ENCODE measurements around the gene CFHR3. TPM values are rescaled to one million over a fixed set of nuclear protein-coding genes. Genes with fewer than 3 reads are reported as not detected.

The CFHR3 gene
- polyA plus RNA-seq, 3 donors: not detected

- 50% methylated on average over 1 of the region's 2 CpGs for WGBS (ENCODE audit: insufficient coverage)
- no peaks in the 10 kb centered on the region for H3K27me3 ChIP-seq (ENCODE audit: control insufficient read depth in 2 of 2, insufficient read depth in 2 of 2, low read length in 2 of 2)
- H3K4me3 Mint-ChIP-seq: no peak overlapping the region
These were observed 465 bp upstream of the CFHR3 start for GRCh38 chr1:196774175-196774574.

DNA sequence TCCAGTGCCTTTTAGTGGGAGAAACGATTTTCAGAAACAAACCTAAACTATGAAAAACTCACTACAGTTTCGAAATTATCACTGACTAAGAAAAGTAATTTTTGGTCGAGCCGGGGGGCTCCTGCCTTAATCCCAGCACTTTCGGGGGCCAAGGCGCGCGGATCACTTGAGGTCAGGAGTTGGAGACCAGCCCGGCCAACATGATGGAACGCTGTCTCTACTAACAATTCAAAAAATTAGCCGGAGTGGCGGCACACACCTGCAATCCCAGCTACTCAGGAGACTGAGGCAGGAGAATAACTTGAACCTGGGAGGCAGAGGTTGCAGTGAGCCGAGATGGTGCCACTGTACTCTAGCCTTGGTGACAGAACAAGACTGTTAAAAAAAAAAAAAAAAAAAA lies 3.0 kb downstream of the CFHR3 start:
- Mint-ChIP-seq H3K4me3 (no peak overlapping the region), H3K36me3 (no peaks in the 10 kb centered on the region), H3K9me3 (peaks cover 0 to 12% (median 0%) of the 10 kb centered on the region in 7 donors), H3K27me3 (ENCODE audit: low read depth in 3 of 3) (no peaks in the 10 kb centered on the region), H3K27ac (no peak overlapping the region), H3K4me1 (no peaks in the 10 kb centered on the region)
- H3K9me3 ChIP-seq (replicated peaks in 1 of 2; ENCODE audit: control insufficient read depth in 1 of 2, insufficient read depth in 1 of 2, low read length in 2 of 2): no peaks in the 10 kb centered on the region
- TF ChIP-seq, protein P1, sequence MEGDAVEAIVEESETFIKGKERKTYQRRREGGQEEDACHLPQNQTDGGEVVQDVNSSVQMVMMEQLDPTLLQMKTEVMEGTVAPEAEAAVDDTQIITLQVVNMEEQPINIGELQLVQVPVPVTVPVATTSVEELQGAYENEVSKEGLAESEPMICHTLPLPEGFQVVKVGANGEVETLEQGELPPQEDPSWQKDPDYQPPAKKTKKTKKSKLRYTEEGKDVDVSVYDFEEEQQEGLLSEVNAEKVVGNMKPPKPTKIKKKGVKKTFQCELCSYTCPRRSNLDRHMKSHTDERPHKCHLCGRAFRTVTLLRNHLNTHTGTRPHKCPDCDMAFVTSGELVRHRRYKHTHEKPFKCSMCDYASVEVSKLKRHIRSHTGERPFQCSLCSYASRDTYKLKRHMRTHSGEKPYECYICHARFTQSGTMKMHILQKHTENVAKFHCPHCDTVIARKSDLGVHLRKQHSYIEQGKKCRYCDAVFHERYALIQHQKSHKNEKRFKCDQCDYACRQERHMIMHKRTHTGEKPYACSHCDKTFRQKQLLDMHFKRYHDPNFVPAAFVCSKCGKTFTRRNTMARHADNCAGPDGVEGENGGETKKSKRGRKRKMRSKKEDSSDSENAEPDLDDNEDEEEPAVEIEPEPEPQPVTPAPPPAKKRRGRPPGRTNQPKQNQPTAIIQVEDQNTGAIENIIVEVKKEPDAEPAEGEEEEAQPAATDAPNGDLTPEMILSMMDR (IDR thresholded peaks at IDR 0.05): no peak
- H3K4me2 ChIP-seq (replicated peaks; ENCODE audit: extremely low read depth, low read length, poor library complexity, severe bottlenecking): no peak overlapping the region
- H3K4me3 ChIP-seq (replicated peaks in 1 of 3; ENCODE audit: low read depth in 2 of 3, low read length in 3 of 3): no peak overlapping the region
- WGBS (ENCODE audit: insufficient coverage): 94% methylated on average over 11 of the region's 13 CpGs
- H3K4me1 ChIP-seq (ENCODE audit: control insufficient read depth in 1 of 2, insufficient read depth in 2 of 2, low read length in 2 of 2): no peaks in the 10 kb centered on the region
- no peaks in the 10 kb centered on the region for H3K36me3 ChIP-seq (replicated peaks in 1 of 2; ENCODE audit: control insufficient read depth in 1 of 2, insufficient read depth in 2 of 2, low read length in 2 of 2)
- no peaks in the 10 kb centered on the region for H4K20me1 ChIP-seq (ENCODE audit: insufficient read depth, low read length)
- no peak overlapping the region for H2AFZ ChIP-seq (ENCODE audit: insufficient read depth, low read depth, low read length, poor library complexity, severe bottlenecking)
- no peak for DNase-seq
- no peak overlapping the region for H3K27ac ChIP-seq (ENCODE audit: low read depth in 1 of 2, low read length in 2 of 2)
- no peak overlapping the region for H3K9ac ChIP-seq (ENCODE audit: insufficient read depth, low read length, poor library complexity, severe bottlenecking)
- H3K79me2 ChIP-seq (ENCODE audit: insufficient read depth, low read length): no peaks in the 10 kb centered on the region
- no peaks in the 10 kb centered on the region for H3K27me3 ChIP-seq (ENCODE audit: control insufficient read depth in 2 of 2, insufficient read depth in 2 of 2, low read length in 2 of 2)
- intact Hi-C loops (cut with micrococcal nuclease): no loop called here

More at GRCh38 chr1:196774175-196774574, 465 bp upstream of the CFHR3 start:
- no peaks in the 10 kb centered on the region for H3K4me1 Mint-ChIP-seq
- no peaks in the 10 kb centered on the region for H3K4me1 ChIP-seq (ENCODE audit: control insufficient read depth in 1 of 2, insufficient read depth in 2 of 2, low read length in 2 of 2)
- DNase-seq: no peak
- H3K79me2 ChIP-seq (ENCODE audit: insufficient read depth, low read length): no peaks in the 10 kb centered on the region
- no peaks in the 10 kb centered on the region for H3K36me3 ChIP-seq (replicated peaks in 1 of 2; ENCODE audit: control insufficient read depth in 1 of 2, insufficient read depth in 2 of 2, low read length in 2 of 2)
- intact Hi-C loops (cut with micrococcal nuclease): no loop called here
- no peak overlapping the region for H3K4me3 ChIP-seq (replicated peaks in 1 of 3; ENCODE audit: low read depth in 2 of 3, low read length in 3 of 3)
- peaks cover 0 to 6% (median 2%) of the 10 kb centered on the region in 7 donors for H3K9me3 Mint-ChIP-seq
- H3K36me3 Mint-ChIP-seq: no peaks in the 10 kb centered on the region
- TF ChIP-seq, protein P1 (IDR thresholded peaks at IDR 0.05): no peak
- H2AFZ ChIP-seq (ENCODE audit: insufficient read depth, low read depth, low read length, poor library complexity, severe bottlenecking): no peak overlapping the region
- H3K4me2 ChIP-seq (replicated peaks; ENCODE audit: extremely low read depth, low read length, poor library complexity, severe bottlenecking): no peak overlapping the region
- H3K27ac Mint-ChIP-seq: no peak overlapping the region
- no peaks in the 10 kb centered on the region for H3K27me3 Mint-ChIP-seq (ENCODE audit: low read depth in 3 of 3)
- H3K9me3 ChIP-seq (replicated peaks in 1 of 2; ENCODE audit: control insufficient read depth in 1 of 2, insufficient read depth in 1 of 2, low read length in 2 of 2): no peaks in the 10 kb centered on the region
- H3K27ac ChIP-seq (ENCODE audit: low read depth in 1 of 2, low read length in 2 of 2): no peak overlapping the region
- H4K20me1 ChIP-seq (ENCODE audit: insufficient read depth, low read length): no peaks in the 10 kb centered on the region
- H3K9ac ChIP-seq (ENCODE audit: insufficient read depth, low read length, poor library complexity, severe bottlenecking): no peak overlapping the region

Measured in CD14-positive monocyte (primary cell).